ENCODE results near the gene COL18A1.

COL18A1 gene

DNA sequence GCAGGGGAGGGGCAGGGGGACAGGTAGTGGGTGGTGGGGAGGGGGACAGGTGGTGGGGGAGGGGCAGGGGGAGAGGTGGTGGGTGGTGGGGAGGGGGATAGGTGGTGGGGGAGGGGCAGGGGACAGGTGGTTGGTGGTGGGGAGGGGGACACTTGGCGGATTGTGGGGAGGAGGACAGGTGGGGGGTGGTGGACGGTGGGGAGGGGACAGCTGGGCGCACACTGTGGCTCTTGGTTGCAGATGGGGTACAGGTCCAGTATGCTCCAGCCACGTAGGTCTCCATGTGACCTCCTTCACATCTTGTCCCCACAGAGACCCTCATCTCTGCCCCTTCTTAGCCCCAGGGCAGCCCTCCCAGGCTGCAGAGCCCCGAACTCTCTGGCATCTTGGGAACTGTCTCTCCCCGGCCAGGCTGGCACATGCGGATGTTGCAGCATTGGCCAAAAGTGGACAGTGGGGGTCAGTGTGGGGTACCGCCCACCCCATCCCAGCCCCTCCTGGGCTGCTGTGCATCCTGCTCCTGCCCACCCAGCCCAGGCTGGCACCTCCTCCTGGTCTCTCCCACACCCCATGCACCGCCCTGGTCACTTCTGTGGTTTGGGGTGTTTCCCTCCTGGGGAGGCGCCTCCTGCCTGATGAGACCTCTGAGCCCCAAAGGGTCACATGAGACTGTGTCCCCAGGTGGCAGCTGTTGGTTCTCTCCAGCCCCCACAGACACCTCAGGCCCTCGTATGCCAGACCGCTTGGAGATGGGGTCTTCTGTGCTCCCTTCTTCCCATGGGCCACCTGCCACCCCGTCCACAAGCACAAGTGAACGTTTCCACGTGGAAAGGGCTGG, 144.9 kb downstream of the COL18A1 start:
- Histone ChIP-seq H3K4ac (ENCODE audit: low read length) (no peak overlapping the region), H3K18ac (ENCODE audit: low read length) (peak overlapping the region; percentile 77), H2AK5ac (ENCODE audit: low read depth, low read length) (peak overlapping the region; percentile 64), H2BK120ac (ENCODE audit: low read depth, low read length) (peak overlapping the region; percentile 16), H4K8ac (ENCODE audit: low read depth, low read length) (no peak overlapping the region), H3K4me3 (ENCODE audit: low read length in 2 of 2) (no peak overlapping the region), H3K9me3 (replicated peaks in 1 of 2; ENCODE audit: control insufficient read depth in 2 of 2, insufficient read depth in 1 of 2, low read depth in 1 of 2, low read length in 2 of 2) (no peaks in the 10 kb centered on the region), H3K27me3 (ENCODE audit: control insufficient read depth in 3 of 3, insufficient read depth in 3 of 3, low read depth in 1 of 3, low read length in 3 of 3) (peaks cover 0 to 4% (median 0%) of the 10 kb centered on the region in 3 experiments), H2AFZ (ENCODE audit: low read length) (peak overlapping the region; percentile 52), H3K27ac (replicated peaks; ENCODE audit: low read length) (no peak overlapping the region), H3K4me2 (ENCODE audit: insufficient read depth, low read length, poor library complexity, severe bottlenecking) (no peak overlapping the region), H2BK5ac (ENCODE audit: low read length) (no peak overlapping the region), H3K14ac (ENCODE audit: low read length) (no peak overlapping the region), H2BK15ac (ENCODE audit: low read length) (peak overlapping the region; percentile 62), H3K23ac (ENCODE audit: low read depth, low read length, poor library complexity) (no peak overlapping the region), H2BK12ac (ENCODE audit: low read length) (no peak overlapping the region), H3K36me3 (replicated peaks in 1 of 2; ENCODE audit: control insufficient read depth in 2 of 2, insufficient read depth in 2 of 2, low read length in 2 of 2) (peaks cover 0 to 2% of the 10 kb centered on the region in 2 donors), H3K9ac (ENCODE audit: low read depth, low read length, poor library complexity) (no peak overlapping the region), H3K4me1 (ENCODE audit: control insufficient read depth in 2 of 2, insufficient read depth in 1 of 2, low read depth in 1 of 2, low read length in 2 of 2) (peaks cover 5 to 12% of the 10 kb centered on the region in 2 donors), H4K91ac (ENCODE audit: low read depth, low read length, poor library complexity) (no peak overlapping the region), H3K79me1 (ENCODE audit: low read depth, low read length) (peaks cover 2% of the 10 kb centered on the region)
- WGBS, 2 donors (ENCODE audit: extremely low coverage in 2 of 2, insufficient read length in 2 of 2, insufficient replicate concordance in 1 of 2), result no CpG with 5 or more reads among the region's 15 CpGs
- DNase-seq (ENCODE audit: low spot score), result no peak

DNA sequence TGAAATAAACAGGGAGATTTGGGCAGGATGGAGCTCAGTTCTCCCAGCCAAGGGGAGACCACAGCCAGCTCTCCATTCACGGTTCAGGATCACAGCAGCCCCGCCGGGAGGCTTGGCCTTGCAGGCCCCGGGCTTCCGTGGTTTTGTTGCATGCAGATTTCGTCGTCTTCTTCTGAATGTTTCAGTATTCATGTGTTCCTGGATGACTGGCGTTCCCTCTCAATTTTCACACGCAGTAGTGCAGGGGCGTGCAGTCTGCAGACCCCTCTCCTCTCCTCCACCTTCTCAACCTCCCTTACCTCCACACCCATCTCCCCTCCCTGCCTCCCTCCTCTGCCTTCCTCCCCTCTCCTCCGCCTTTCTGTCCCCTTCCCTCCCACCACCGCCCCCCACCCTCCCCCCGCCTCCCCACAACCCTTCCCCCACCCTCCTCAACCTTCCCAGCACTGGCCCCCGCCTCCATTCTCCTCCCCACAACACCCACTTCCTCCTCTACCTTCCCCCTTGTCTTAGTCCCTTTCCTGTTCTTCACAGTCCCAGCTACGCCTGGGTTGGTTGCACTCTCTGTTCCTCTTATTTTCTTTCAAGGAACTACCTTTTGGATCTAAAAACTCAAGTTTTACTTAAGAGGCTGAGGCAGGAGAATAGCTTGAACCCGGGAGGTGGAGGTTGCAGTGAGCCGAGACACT, 145.7 kb downstream of the COL18A1 start:
- Histone ChIP-seq H3K18ac (ENCODE audit: low read length) (peak overlapping the region; percentile 51), H3K27ac (replicated peaks; ENCODE audit: low read length) (no peak overlapping the region), H4K8ac (ENCODE audit: low read depth, low read length) (no peak overlapping the region), H3K79me1 (ENCODE audit: low read depth, low read length) (peaks cover 2% of the 10 kb centered on the region), H3K9ac (ENCODE audit: low read depth, low read length, poor library complexity) (no peak overlapping the region), H2BK15ac (ENCODE audit: low read length) (no peak overlapping the region), H3K9me3 (replicated peaks in 1 of 2; ENCODE audit: control insufficient read depth in 2 of 2, insufficient read depth in 1 of 2, low read depth in 1 of 2, low read length in 2 of 2) (no peaks in the 10 kb centered on the region), H3K4me1 (ENCODE audit: control insufficient read depth in 2 of 2, insufficient read depth in 1 of 2, low read depth in 1 of 2, low read length in 2 of 2) (peaks cover 6 to 12% of the 10 kb centered on the region in 2 donors), H3K4me3 (ENCODE audit: low read length in 2 of 2) (no peak overlapping the region), H3K4me2 (ENCODE audit: insufficient read depth, low read length, poor library complexity, severe bottlenecking) (no peak overlapping the region), H4K91ac (ENCODE audit: low read depth, low read length, poor library complexity) (no peak overlapping the region), H2BK12ac (ENCODE audit: low read length) (no peak overlapping the region), H3K4ac (ENCODE audit: low read length) (no peak overlapping the region), H2AFZ (ENCODE audit: low read length) (peak overlapping the region; percentile 52), H3K23ac (ENCODE audit: low read depth, low read length, poor library complexity) (no peak overlapping the region), H2BK120ac (ENCODE audit: low read depth, low read length) (no peak overlapping the region), H3K27me3 (ENCODE audit: control insufficient read depth in 3 of 3, insufficient read depth in 3 of 3, low read depth in 1 of 3, low read length in 3 of 3) (peaks cover 0 to 3% (median 0%) of the 10 kb centered on the region in 3 experiments), H2BK5ac (ENCODE audit: low read length) (no peak overlapping the region), H3K14ac (ENCODE audit: low read length) (no peak overlapping the region), H3K36me3 (replicated peaks in 1 of 2; ENCODE audit: control insufficient read depth in 2 of 2, insufficient read depth in 2 of 2, low read length in 2 of 2) (no peaks in the 10 kb centered on the region), H2AK5ac (ENCODE audit: low read depth, low read length) (no peak overlapping the region)
- DNase-seq (ENCODE audit: low spot score), result no peak
- WGBS, 2 donors (ENCODE audit: extremely low coverage in 2 of 2, insufficient read length in 2 of 2, insufficient replicate concordance in 1 of 2), result no CpG with 5 or more reads among the region's 17 CpGs

DNA sequence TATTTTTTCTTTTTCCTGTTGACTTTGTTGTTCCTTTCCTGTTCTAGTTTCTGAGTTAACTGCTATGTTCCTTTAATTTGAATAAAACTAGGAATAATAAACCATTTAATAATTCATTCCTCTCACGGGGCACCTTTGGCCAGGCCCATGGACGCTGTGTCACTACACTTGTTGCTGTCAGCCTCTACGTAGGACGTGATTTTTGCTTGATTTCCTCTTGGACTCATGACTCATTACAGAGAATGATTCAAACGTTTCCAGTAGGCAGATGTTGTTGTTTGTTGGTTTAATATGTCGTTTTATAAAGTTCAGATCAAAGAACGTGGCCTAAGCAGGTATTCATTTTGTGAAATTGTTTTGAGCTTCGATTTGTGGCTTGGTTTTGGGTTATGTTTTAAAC, 146.4 kb downstream of the COL18A1 start:
- H2BK5ac ChIP-seq (ENCODE audit: low read length), result no peak overlapping the region
- H3K14ac ChIP-seq (ENCODE audit: low read length), result no peak overlapping the region
- WGBS, 2 donors (ENCODE audit: extremely low coverage in 2 of 2, insufficient read length in 2 of 2, insufficient replicate concordance in 1 of 2), result no CpG with 5 or more reads among the region's 8 CpGs
- H3K36me3 ChIP-seq (replicated peaks in 1 of 2; ENCODE audit: control insufficient read depth in 2 of 2, insufficient read depth in 2 of 2, low read length in 2 of 2), result no peaks in the 10 kb centered on the region
- H3K4ac ChIP-seq (ENCODE audit: low read length), result no peak overlapping the region
- no peak overlapping the region for H3K27ac ChIP-seq (replicated peaks; ENCODE audit: low read length)
- no peak overlapping the region for H3K9ac ChIP-seq (ENCODE audit: low read depth, low read length, poor library complexity)
- no peak overlapping the region for H2AFZ ChIP-seq (ENCODE audit: low read length)
- no peak overlapping the region for H3K4me2 ChIP-seq (ENCODE audit: insufficient read depth, low read length, poor library complexity, severe bottlenecking)
- no peak overlapping the region for H4K8ac ChIP-seq (ENCODE audit: low read depth, low read length)
- H3K4me1 ChIP-seq (ENCODE audit: control insufficient read depth in 2 of 2, insufficient read depth in 1 of 2, low read depth in 1 of 2, low read length in 2 of 2), result peaks cover 8 to 12% of the 10 kb centered on the region in 2 donors
- no peak for DNase-seq (ENCODE audit: low spot score)
- peaks cover 2% of the 10 kb centered on the region for H3K79me1 ChIP-seq (ENCODE audit: low read depth, low read length)
- H2BK15ac ChIP-seq (ENCODE audit: low read length), result no peak overlapping the region
- peaks cover 0 to 3% (median 0%) of the 10 kb centered on the region in 3 experiments for H3K27me3 ChIP-seq (ENCODE audit: control insufficient read depth in 3 of 3, insufficient read depth in 3 of 3, low read depth in 1 of 3, low read length in 3 of 3)
- H3K23ac ChIP-seq (ENCODE audit: low read depth, low read length, poor library complexity), result no peak overlapping the region
- H2BK12ac ChIP-seq (ENCODE audit: low read length), result no peak overlapping the region
- no peaks in the 10 kb centered on the region for H3K9me3 ChIP-seq (replicated peaks in 1 of 2; ENCODE audit: control insufficient read depth in 2 of 2, insufficient read depth in 1 of 2, low read depth in 1 of 2, low read length in 2 of 2)
- no peak overlapping the region for H4K91ac ChIP-seq (ENCODE audit: low read depth, low read length, poor library complexity)
- no peak overlapping the region for H2BK120ac ChIP-seq (ENCODE audit: low read depth, low read length)
- no peak overlapping the region for H3K18ac ChIP-seq (ENCODE audit: low read length)
- H3K4me3 ChIP-seq (ENCODE audit: low read length in 2 of 2), result no peak overlapping the region
- H2AK5ac ChIP-seq (ENCODE audit: low read depth, low read length), result no peak overlapping the region
